ENCODE results near the gene VIT. TPM values are rescaled to one million over a fixed set of nuclear protein-coding genes. Genes with fewer than 3 reads are reported as not detected.

The VIT gene
- total and polyA plus RNA-seq, 4 donors: 0.07 to 0.17 (median 0.09) TPM; not detected in 1

DNA sequence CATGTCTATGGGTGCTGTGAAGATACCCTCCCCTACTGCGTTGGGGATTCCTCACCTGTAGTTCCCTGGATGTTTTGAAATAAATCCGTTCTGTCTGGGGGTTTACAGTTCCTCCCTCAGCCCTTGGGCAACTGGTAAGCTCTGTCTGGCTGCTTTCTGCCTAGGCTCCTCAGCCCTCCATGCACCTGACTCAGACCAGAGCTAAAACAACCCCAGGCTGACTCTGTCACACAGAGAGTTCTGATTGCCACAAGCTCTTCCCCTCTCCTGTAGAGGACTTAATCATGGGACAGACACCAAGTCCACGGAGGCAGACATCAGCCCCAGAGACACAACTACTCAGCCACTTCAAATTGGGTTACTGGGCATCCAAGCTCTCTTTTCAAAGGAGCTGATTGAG is 6.3 kb downstream of the VIT start:
- Histone ChIP-seq H3K9ac (ENCODE audit: low read depth in 1 of 2, low read length in 2 of 2) (no peak overlapping the region), H3K9me3 (ENCODE audit: control insufficient read depth in 4 of 4, low read length in 3 of 4) (no peaks in the 10 kb centered on the region), H3K27ac (ENCODE audit: low read depth in 1 of 2, low read length in 2 of 2) (no peak overlapping the region), H3K4me3 (ENCODE audit: low read depth in 1 of 3, low read length in 3 of 3) (no peak overlapping the region), H3K4me1 (ENCODE audit: control insufficient read depth in 4 of 4, insufficient read depth in 4 of 4, low read length in 3 of 4) (peaks cover 0 to 1% (median 0%) of the 10 kb centered on the region in 4 donors), H3K27me3 (ENCODE audit: control insufficient read depth in 4 of 4, insufficient read depth in 4 of 4, low read length in 3 of 4) (no peaks in the 10 kb centered on the region), H3K36me3 (ENCODE audit: control insufficient read depth in 4 of 4, insufficient read depth in 3 of 4, low read depth in 1 of 4, low read length in 3 of 4) (no peaks in the 10 kb centered on the region)
- TF ChIP-seq NR2F2 (IDR thresholded peaks at IDR 0.05) (no peak), FOXA1 (IDR thresholded peaks at IDR 0.05) (no peak), RXRA (IDR thresholded peaks at IDR 0.05) (no peak), FOXA2 (IDR thresholded peaks at IDR 0.05) (no peak), GABPA (IDR thresholded peaks at IDR 0.05 in 1 of 2, conservative IDR thresholded peaks at IDR 0.05 in 1 of 2) (no peak), RAD21 (IDR thresholded peaks at IDR 0.05) (no peak), EGR1 (IDR thresholded peaks at IDR 0.05; ENCODE audit: low read depth in 2 of 2) (no peak), TAF1 (conservative IDR thresholded peaks at IDR 0.05) (no peak), JUND (IDR thresholded peaks at IDR 0.05) (no peak), HNF4A (conservative IDR thresholded peaks at IDR 0.05) (no peak)
- TF ChIP-seq, protein P1, sequence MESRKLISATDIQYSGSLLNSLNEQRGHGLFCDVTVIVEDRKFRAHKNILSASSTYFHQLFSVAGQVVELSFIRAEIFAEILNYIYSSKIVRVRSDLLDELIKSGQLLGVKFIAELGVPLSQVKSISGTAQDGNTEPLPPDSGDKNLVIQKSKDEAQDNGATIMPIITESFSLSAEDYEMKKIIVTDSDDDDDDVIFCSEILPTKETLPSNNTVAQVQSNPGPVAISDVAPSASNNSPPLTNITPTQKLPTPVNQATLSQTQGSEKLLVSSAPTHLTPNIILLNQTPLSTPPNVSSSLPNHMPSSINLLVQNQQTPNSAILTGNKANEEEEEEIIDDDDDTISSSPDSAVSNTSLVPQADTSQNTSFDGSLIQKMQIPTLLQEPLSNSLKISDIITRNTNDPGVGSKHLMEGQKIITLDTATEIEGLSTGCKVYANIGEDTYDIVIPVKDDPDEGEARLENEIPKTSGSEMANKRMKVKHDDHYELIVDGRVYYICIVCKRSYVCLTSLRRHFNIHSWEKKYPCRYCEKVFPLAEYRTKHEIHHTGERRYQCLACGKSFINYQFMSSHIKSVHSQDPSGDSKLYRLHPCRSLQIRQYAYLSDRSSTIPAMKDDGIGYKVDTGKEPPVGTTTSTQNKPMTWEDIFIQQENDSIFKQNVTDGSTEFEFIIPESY (IDR thresholded peaks at IDR 0.05): no peak
- TF ChIP-seq, protein P2, sequence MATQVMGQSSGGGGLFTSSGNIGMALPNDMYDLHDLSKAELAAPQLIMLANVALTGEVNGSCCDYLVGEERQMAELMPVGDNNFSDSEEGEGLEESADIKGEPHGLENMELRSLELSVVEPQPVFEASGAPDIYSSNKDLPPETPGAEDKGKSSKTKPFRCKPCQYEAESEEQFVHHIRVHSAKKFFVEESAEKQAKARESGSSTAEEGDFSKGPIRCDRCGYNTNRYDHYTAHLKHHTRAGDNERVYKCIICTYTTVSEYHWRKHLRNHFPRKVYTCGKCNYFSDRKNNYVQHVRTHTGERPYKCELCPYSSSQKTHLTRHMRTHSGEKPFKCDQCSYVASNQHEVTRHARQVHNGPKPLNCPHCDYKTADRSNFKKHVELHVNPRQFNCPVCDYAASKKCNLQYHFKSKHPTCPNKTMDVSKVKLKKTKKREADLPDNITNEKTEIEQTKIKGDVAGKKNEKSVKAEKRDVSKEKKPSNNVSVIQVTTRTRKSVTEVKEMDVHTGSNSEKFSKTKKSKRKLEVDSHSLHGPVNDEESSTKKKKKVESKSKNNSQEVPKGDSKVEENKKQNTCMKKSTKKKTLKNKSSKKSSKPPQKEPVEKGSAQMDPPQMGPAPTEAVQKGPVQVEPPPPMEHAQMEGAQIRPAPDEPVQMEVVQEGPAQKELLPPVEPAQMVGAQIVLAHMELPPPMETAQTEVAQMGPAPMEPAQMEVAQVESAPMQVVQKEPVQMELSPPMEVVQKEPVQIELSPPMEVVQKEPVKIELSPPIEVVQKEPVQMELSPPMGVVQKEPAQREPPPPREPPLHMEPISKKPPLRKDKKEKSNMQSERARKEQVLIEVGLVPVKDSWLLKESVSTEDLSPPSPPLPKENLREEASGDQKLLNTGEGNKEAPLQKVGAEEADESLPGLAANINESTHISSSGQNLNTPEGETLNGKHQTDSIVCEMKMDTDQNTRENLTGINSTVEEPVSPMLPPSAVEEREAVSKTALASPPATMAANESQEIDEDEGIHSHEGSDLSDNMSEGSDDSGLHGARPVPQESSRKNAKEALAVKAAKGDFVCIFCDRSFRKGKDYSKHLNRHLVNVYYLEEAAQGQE (IDR thresholded peaks at IDR 0.05): no peak
- TF ChIP-seq, protein P3, sequence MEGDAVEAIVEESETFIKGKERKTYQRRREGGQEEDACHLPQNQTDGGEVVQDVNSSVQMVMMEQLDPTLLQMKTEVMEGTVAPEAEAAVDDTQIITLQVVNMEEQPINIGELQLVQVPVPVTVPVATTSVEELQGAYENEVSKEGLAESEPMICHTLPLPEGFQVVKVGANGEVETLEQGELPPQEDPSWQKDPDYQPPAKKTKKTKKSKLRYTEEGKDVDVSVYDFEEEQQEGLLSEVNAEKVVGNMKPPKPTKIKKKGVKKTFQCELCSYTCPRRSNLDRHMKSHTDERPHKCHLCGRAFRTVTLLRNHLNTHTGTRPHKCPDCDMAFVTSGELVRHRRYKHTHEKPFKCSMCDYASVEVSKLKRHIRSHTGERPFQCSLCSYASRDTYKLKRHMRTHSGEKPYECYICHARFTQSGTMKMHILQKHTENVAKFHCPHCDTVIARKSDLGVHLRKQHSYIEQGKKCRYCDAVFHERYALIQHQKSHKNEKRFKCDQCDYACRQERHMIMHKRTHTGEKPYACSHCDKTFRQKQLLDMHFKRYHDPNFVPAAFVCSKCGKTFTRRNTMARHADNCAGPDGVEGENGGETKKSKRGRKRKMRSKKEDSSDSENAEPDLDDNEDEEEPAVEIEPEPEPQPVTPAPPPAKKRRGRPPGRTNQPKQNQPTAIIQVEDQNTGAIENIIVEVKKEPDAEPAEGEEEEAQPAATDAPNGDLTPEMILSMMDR (IDR thresholded peaks at IDR 0.05; ENCODE audit: low read depth, low read length, missing input control): no peak
- TF ChIP-seq, protein P4, sequence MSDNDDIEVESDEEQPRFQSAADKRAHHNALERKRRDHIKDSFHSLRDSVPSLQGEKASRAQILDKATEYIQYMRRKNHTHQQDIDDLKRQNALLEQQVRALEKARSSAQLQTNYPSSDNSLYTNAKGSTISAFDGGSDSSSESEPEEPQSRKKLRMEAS (IDR thresholded peaks at IDR 0.05): no peak
- no peak for DNase-seq (ENCODE audit: low spot score)
- WGBS: 79% methylated on average over 3 of the region's 3 CpGs

DNA sequence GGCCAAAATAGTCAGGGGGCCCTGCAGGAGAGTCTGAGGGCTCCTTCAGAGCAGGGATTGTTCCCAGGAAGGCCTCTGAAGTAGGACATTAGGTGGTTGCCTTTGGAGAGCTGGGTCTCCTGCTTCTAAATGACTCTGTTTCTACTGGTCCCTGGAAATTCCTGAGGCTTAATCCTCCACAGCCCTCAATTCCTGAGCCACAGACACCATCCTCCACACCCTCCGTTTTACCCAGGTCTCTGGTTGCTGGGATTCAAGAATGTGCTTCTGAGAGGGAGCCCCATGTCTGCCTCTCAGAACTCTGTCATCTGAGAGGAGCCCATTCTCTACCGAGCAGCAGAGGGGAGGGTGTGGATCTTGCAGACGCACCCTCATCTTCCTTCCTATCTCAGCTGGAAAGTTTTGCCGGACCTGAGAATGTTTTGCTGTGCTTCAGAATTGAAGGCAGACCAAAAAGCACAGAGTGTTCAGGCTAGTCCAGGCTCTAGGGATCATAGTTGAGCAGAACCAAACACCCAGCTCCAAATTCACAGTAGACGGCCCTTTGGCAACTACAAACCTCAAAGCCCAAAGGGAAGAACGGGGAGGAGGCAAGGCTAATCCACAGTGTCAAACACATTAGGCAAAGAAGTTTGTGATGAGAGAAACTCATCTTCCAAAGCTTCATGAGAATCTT is 8.1 kb downstream of the VIT start:
- Histone ChIP-seq H3K9ac (ENCODE audit: low read depth in 1 of 2, low read length in 2 of 2) (no peak overlapping the region), H3K27ac (ENCODE audit: low read depth in 1 of 2, low read length in 2 of 2) (no peak overlapping the region), H3K9me3 (ENCODE audit: control insufficient read depth in 4 of 4, low read length in 3 of 4) (no peaks in the 10 kb centered on the region), H3K27me3 (ENCODE audit: control insufficient read depth in 4 of 4, insufficient read depth in 4 of 4, low read length in 3 of 4) (peaks cover 0 to 3% (median 0%) of the 10 kb centered on the region in 4 donors), H3K4me1 (ENCODE audit: control insufficient read depth in 4 of 4, insufficient read depth in 4 of 4, low read length in 3 of 4) (peaks cover 0 to 1% (median 0%) of the 10 kb centered on the region in 4 donors), H3K4me3 (ENCODE audit: low read depth in 1 of 3, low read length in 3 of 3) (no peak overlapping the region), H3K36me3 (ENCODE audit: control insufficient read depth in 4 of 4, insufficient read depth in 3 of 4, low read depth in 1 of 4, low read length in 3 of 4) (no peaks in the 10 kb centered on the region)
- no peak for TF ChIP-seq JUND (IDR thresholded peaks at IDR 0.05)
- no peak for TF ChIP-seq SP1 (IDR thresholded peaks at IDR 0.05)
- WGBS: 86% methylated on average over 6 of the region's 6 CpGs
- DNase-seq (ENCODE audit: low spot score): no peak

Measured in liver (tissue), 9 donors.